PC-3 (cell line): Measurements from ENCODE around the gene ANKRD53. TPM values are rescaled to one million over a fixed set of nuclear protein-coding genes. Genes with fewer than 3 reads are reported as not detected.

Source experiments
- ATAC-seq: fragments of 200-7000 bp; cut with Tn5 transposase; 2 replicates; pipeline ENCODE4 v1.9.1; 2020; ENCODE audit warnings: mild to moderate bottlenecking, moderate library complexity
- BruUV-seq: library from RNA; stranded (reverse); fragments of 400-500 nt; replicated peaks from 2 replicates; lab custom pipeline; 2021; lab: Mats Ljungman, UMichigan
- CTCF ChIA-PET: fragments of 300-600 bp; sonication (Branson Sonifier 250); formaldehyde crosslinking; loops from one replicate; lab custom pipeline; 2022; ENCODE audit warnings: antibody characterized with exemption; lab: Charles Lee
- POLR2A ChIA-PET: fragments of 300-600 bp; sonication (Branson Sonifier 250); formaldehyde crosslinking; loops from one replicate; lab custom pipeline; 2022; ENCODE audit warnings: antibody characterized with exemption; ENCODE audit not compliant: unreplicated experiment; lab: Charles Lee
- DNase-seq: peaks from one replicate; pipeline ENCODE4 v3.0.0-alpha.2; 2015
- H2AFZ ChIP-seq: fragments of 300-600 bp; sonication (generic); 2 replicates; pipeline ENCODE4 v1.6.0; 2016; ENCODE audit warnings: antibody characterized with exemption, low read length
- H3F3A ChIP-seq: fragments of 300-600 bp; sonication (generic); one replicate; pipeline ENCODE4 v1.6.0; 2017; ENCODE audit warnings: antibody characterized with exemption, low read length, control low read depth, mild to moderate bottlenecking; ENCODE audit not compliant: unreplicated experiment
- H3K27ac ChIP-seq: fragments of 300-600 bp; sonication (generic); 2 replicates; pipeline ENCODE4 v1.5.1; 2016; ENCODE audit warnings: mild to moderate bottlenecking, low read length
- H3K27me3 ChIP-seq: fragments of 300-600 bp; sonication (generic); 2 replicates; pipeline ENCODE4 v1.6.1; 2016; ENCODE audit warnings: low read length, mixed read lengths
- H3K36me3 ChIP-seq: fragments of 300-600 bp; sonication (generic); 2 replicates; pipeline ENCODE4 v1.6.1; 2016; ENCODE audit warnings: low read depth, mixed run types, low read length, mixed read lengths
- H3K4me1 ChIP-seq: fragments of 300-600 bp; sonication (generic); 2 replicates; pipeline ENCODE4 v1.5.1; 2016; ENCODE audit warnings: low read length; ENCODE audit not compliant: insufficient read depth
- H3K4me2 ChIP-seq: fragments of 300-600 bp; sonication (generic); 2 replicates; pipeline ENCODE4 v1.6.0; 2016; ENCODE audit warnings: low read length
- H3K4me3 ChIP-seq: fragments of 300-600 bp; sonication (generic); 2 replicates; pipeline ENCODE4 v1.5.1; 2016; ENCODE audit warnings: mild to moderate bottlenecking, low read length, mixed read lengths
- H3K79me2 ChIP-seq: fragments of 300-600 bp; sonication (generic); 2 replicates; pipeline ENCODE4 v1.6.1; 2017; ENCODE audit warnings: low read length, mixed read lengths
- H3K9ac ChIP-seq: fragments of 300-600 bp; sonication (generic); 2 replicates; pipeline ENCODE4 v1.6.0; 2016; ENCODE audit warnings: mild to moderate bottlenecking, low read length
- H3K9me2 ChIP-seq: fragments of 300-600 bp; sonication (generic); replicated peaks from 2 replicates; pipeline ENCODE4 v1.6.1; 2016; ENCODE audit warnings: mixed run types, low read length, mixed read lengths
- H3K9me3 ChIP-seq: fragments of 300-600 bp; sonication (generic); 2 replicates; pipeline ENCODE4 v1.6.1; 2016; ENCODE audit warnings: low read length, mixed read lengths
- H4K20me1 ChIP-seq: fragments of 300-600 bp; sonication (generic); 2 replicates; pipeline ENCODE4 v1.6.1; 2016; ENCODE audit warnings: low read length, mixed read lengths
- EZH2 ChIP-seq: fragments of 300-600 bp; sonication (generic); IDR thresholded peaks from one replicate; pipeline ENCODE4 v1.6.1; 2017; ENCODE audit warnings: antibody characterized with exemption, mild to moderate bottlenecking, low read length; ENCODE audit not compliant: unreplicated experiment
- EZH2phosphoT487 ChIP-seq: fragments of 300-600 bp; sonication (generic); IDR thresholded peaks from 2 replicates; pipeline ENCODE4 v1.6.1; 2018; ENCODE audit warnings: mild to moderate bottlenecking, antibody characterized with exemption, low read length, borderline replicate concordance
- intact Hi-C: fragments of 100-400 bp; cut with micrococcal nuclease; formaldehyde crosslinking; loops from 2 replicates; pipeline ENCODE4 v1.9.0; 2023
- total RNA-seq: library from RNA; depleted of rRNA; stranded (reverse); fragments of >200 nt; gene quantifications from 2 replicates; pipeline ENCODE4 v1.2.3, GENCODE V29; 2014
- TF ChIP-seq, protein P1 (sequence below): fragments of 300-600 bp; sonication (generic); conservative IDR thresholded peaks from 2 replicates; pipeline ENCODE4 v1.5.1; 2017; ENCODE audit warnings: antibody characterized with exemption, low read depth, mild to moderate bottlenecking, low read length

Gene ANKRD53
- total RNA-seq, 1 experiment from 2014 or later: not detected

DNA sequence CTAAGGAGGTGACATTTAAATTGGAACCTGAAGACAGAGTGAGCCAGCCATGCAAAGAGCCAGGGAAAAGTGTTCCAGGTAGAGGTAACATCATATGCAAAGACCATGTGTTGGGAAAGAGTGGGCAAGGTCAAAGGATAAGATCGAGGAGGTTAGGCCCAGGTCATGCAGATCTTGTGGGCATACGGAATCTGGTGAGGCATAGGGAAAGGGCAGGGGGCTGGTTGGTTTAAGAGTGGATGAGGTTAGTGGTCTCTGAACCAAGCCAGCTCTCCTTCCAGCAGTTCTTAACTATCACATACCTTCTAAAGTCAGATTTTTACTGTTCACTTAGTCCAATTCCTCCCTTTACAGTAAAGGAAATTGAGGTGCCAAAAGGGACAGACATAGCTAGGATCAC lies 3.0 kb downstream of the ANKRD53 start:
- Histone ChIP-seq H3K9me3 (no peaks in the 10 kb centered on the region), H3K36me3 (peaks cover 7% of the 10 kb centered on the region), H3K9ac (no peak overlapping the region), H2AFZ (no peak overlapping the region), H3K4me2 (no peak overlapping the region), H3K4me1 (peaks cover 11% of the 10 kb centered on the region), H3K9me2 (no peaks in the 10 kb centered on the region), H3K27me3 (no peaks in the 10 kb centered on the region), H4K20me1 (no peaks in the 10 kb centered on the region), H3K4me3 (no peak overlapping the region), H3K79me2 (no peaks in the 10 kb centered on the region), H3K27ac (no peak overlapping the region), H3F3A (no peaks in the 10 kb centered on the region)
- ChIA-PET POLR2A (no interaction called here), CTCF (no interaction called here)
- BruUV-seq: no TSS peak
- ATAC-seq (no peak), DNase-seq (no peak)
- TF ChIP-seq EZH2phosphoT487 (no peak), EZH2 (no peak)
- TF ChIP-seq, protein P1, sequence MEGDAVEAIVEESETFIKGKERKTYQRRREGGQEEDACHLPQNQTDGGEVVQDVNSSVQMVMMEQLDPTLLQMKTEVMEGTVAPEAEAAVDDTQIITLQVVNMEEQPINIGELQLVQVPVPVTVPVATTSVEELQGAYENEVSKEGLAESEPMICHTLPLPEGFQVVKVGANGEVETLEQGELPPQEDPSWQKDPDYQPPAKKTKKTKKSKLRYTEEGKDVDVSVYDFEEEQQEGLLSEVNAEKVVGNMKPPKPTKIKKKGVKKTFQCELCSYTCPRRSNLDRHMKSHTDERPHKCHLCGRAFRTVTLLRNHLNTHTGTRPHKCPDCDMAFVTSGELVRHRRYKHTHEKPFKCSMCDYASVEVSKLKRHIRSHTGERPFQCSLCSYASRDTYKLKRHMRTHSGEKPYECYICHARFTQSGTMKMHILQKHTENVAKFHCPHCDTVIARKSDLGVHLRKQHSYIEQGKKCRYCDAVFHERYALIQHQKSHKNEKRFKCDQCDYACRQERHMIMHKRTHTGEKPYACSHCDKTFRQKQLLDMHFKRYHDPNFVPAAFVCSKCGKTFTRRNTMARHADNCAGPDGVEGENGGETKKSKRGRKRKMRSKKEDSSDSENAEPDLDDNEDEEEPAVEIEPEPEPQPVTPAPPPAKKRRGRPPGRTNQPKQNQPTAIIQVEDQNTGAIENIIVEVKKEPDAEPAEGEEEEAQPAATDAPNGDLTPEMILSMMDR: no peak
- intact Hi-C loops: no loop called here

DNA sequence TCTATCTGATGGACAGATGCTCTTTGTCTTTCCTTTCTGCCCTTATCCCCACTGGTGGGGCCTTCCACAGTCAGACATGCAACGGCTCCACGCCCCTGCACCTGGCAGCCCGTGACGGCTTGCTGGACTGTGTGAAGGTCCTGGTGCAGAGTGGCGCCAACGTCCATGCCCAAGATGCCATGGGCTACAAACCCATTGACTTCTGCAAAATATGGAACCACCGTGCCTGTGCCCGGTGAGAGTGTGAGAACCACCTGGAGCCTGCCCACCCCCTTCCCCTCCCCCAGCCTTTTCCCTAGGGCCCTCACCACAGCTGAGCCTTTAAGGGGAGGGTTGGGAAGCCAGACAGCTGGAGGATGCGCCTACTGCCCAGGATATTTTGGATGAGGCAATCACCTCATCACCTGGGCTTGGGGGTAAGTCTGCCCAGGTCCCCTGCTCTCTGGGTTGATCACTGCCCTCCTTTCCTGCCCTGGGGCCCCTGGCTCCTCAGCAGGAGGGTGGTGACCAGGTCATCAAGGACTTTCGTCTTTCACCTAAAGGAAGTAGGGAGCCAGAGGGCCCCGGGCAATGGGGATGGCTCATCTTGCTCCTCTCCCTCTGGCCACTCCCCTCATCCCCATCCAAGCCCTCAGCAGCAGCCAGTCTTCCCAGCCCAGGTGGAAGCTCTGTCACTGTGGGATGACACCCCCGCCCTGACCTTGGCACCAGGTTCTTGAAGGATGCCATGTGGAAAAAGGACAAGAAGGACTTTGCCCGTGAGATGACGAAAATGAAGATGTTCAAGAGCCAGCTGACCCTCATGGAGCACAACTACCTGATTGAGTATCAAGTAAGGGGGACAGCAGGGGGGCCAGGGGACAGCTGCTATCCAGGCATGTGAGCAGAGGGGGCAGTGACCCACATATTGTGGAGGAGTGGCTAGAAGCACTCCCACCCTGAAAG lies 3.7 kb downstream of the ANKRD53 start:
- H3K9me3 ChIP-seq: no peaks in the 10 kb centered on the region
- H3K4me2 ChIP-seq: no peak overlapping the region
- CTCF ChIA-PET: no interaction called here
- POLR2A ChIA-PET: no interaction called here
- H3K9me2 ChIP-seq: no peaks in the 10 kb centered on the region
- BruUV-seq: no TSS peak
- H3K4me1 ChIP-seq: peaks cover 8% of the 10 kb centered on the region
- no peak overlapping the region for H3K4me3 ChIP-seq
- no peaks in the 10 kb centered on the region for H3F3A ChIP-seq
- ATAC-seq: no peak
- H3K79me2 ChIP-seq: no peaks in the 10 kb centered on the region
- H3K9ac ChIP-seq: no peak overlapping the region
- H4K20me1 ChIP-seq: no peaks in the 10 kb centered on the region
- H3K27me3 ChIP-seq: no peaks in the 10 kb centered on the region
- no peak overlapping the region for H2AFZ ChIP-seq
- H3K36me3 ChIP-seq: peaks cover 12% of the 10 kb centered on the region
- intact Hi-C loops: no loop called here
- TF ChIP-seq EZH2: no peak
- TF ChIP-seq, protein P1: no peak
- TF ChIP-seq EZH2phosphoT487: no peak
- H3K27ac ChIP-seq: no peak overlapping the region
- no peak for DNase-seq

DNA sequence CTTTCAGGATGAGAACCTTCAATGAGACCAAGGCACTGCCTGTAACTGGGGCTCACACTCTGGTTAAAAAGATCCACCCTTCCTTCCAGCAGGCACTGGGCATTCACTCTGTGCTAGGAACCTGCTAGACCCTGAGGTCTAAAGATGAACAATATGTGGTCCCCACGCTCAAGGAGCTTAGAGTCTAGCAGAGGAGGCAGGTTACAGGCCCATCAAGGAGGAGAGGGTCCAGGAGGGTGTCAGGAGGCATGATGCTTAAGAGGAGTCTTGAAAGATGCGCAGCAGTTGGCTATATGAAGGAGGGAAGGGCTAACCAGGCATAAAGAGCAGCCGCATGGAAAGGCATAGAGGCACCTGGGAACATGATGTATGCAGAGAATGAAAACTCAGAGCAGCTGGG lies 4.5 kb downstream of the ANKRD53 start:
- peaks cover 3% of the 10 kb centered on the region for H3K4me1 ChIP-seq
- H3K4me3 ChIP-seq: no peak overlapping the region
- no peak overlapping the region for H3K9ac ChIP-seq
- H3K9me2 ChIP-seq: no peaks in the 10 kb centered on the region
- no peaks in the 10 kb centered on the region for H3K79me2 ChIP-seq
- H3K9me3 ChIP-seq: no peaks in the 10 kb centered on the region
- intact Hi-C loops: no loop called here
- H3K27me3 ChIP-seq: no peaks in the 10 kb centered on the region
- ChIA-PET CTCF (no interaction called here), POLR2A (no interaction called here)
- no peak overlapping the region for H2AFZ ChIP-seq
- no peak overlapping the region for H3K4me2 ChIP-seq
- ATAC-seq (no peak), DNase-seq (no peak)
- H3F3A ChIP-seq: no peaks in the 10 kb centered on the region
- no peaks in the 10 kb centered on the region for H4K20me1 ChIP-seq
- TF ChIP-seq EZH2 (no peak), EZH2phosphoT487 (no peak)
- TF ChIP-seq, protein P1: no peak
- no peak overlapping the region for H3K27ac ChIP-seq
- H3K36me3 ChIP-seq: peaks cover 14% of the 10 kb centered on the region
- no TSS peak for BruUV-seq
